Measurements from ENCODE around the gene STON2.
"Not testable (repeated sequence)": the region's sequence is repeated elsewhere in the genome, so short reads cannot be mapped to it uniquely, and the experiment has no call there.

The STON2 gene

DNA sequence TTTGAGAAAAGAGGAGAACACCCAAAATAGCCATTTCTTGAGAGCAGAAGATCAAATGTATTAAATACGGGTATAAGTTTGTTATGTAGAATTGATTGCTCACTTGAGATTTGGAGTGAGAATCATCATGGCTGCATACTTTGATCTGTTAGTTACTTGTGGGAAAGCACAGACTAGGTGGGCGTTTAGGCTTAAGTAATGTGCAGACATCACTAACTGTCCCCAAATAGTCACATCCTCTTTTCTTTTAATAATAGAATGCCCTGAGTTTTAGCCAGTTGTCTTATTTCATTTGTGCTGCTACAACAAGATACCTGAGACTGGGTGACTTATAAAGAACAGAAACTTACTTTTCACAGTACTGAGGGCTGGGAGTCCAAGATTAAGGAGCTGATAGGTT lies 165.0 kb downstream of the STON2 start:
- Mint-ChIP-seq H3K27ac (peak overlapping the region; percentile 10 to 46 (median 10)), H3K36me3 (ENCODE audit: low read depth) (no peaks in the 10 kb centered on the region), H3K9me3 (peaks cover under 1% of the 10 kb centered on the region), H3K27me3 (ENCODE audit: low read depth) (no peaks in the 10 kb centered on the region), H3K4me1 (peaks cover 7% of the 10 kb centered on the region), H3K4me3 (no peak overlapping the region)
- TF ChIP-seq, protein P1, sequence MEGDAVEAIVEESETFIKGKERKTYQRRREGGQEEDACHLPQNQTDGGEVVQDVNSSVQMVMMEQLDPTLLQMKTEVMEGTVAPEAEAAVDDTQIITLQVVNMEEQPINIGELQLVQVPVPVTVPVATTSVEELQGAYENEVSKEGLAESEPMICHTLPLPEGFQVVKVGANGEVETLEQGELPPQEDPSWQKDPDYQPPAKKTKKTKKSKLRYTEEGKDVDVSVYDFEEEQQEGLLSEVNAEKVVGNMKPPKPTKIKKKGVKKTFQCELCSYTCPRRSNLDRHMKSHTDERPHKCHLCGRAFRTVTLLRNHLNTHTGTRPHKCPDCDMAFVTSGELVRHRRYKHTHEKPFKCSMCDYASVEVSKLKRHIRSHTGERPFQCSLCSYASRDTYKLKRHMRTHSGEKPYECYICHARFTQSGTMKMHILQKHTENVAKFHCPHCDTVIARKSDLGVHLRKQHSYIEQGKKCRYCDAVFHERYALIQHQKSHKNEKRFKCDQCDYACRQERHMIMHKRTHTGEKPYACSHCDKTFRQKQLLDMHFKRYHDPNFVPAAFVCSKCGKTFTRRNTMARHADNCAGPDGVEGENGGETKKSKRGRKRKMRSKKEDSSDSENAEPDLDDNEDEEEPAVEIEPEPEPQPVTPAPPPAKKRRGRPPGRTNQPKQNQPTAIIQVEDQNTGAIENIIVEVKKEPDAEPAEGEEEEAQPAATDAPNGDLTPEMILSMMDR (IDR thresholded peaks at IDR 0.05; ENCODE audit: unreplicated experiment in 3 of 3): no peak

DNA sequence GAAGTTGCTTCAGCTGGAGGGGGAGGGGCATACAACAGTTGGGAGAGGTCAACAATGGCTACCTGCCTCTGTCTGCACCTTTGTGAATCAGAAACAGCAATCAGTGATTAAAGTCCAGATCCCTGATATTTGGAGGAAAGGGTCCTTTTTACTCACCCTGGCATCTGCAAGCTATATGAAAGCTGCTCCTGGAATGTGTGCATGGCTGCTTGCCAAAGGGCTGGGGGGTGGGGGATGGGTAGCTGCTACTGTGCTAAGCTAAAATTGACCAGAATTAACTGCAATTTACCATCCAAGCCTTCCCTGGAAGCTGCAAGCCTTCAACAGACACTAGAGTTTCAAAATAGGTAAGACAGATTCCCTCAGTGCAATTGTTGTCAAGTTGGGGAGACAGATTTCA lies 165.8 kb downstream of the STON2 start:
- Mint-ChIP-seq H3K27ac (peak overlapping the region; percentile 10 to 85 (median 65)), H3K4me3 (no peak overlapping the region), H3K9me3 (peaks cover 3% of the 10 kb centered on the region), H3K36me3 (ENCODE audit: low read depth) (no peaks in the 10 kb centered on the region), H3K4me1 (peaks cover 7% of the 10 kb centered on the region), H3K27me3 (ENCODE audit: low read depth) (no peaks in the 10 kb centered on the region)
- TF ChIP-seq, protein P1 (IDR thresholded peaks at IDR 0.05; ENCODE audit: unreplicated experiment in 3 of 3): no peak

DNA sequence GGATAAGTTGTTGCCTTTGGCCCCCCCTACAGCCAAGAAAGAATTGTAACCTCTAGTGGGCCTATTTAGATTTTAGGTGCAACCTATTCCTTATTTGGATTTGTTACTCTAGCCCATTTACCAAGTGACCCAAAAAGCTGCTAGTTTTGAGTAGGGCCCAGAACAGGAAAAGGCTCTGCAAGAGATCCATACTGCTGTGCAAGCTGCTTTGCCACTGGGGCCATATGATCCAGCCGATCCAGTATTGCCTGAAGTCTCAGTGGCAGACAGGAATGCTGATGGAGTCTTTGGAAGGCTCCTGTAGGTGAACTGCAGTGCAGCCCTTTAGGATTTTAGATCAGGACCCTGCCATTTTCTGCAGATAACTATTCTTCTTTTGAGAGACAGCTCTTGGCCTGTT lies 166.5 kb downstream of the STON2 start:
- H3K27me3 Mint-ChIP-seq (ENCODE audit: low read depth): no peaks in the 10 kb centered on the region
- H3K9me3 Mint-ChIP-seq: peaks cover 3% of the 10 kb centered on the region
- no peaks in the 10 kb centered on the region for H3K36me3 Mint-ChIP-seq (ENCODE audit: low read depth)
- H3K27ac Mint-ChIP-seq: peak overlapping the region in 2 of 3 experiments; percentile 65 to 85
- peaks cover 7% of the 10 kb centered on the region for H3K4me1 Mint-ChIP-seq
- TF ChIP-seq, protein P1 (IDR thresholded peaks at IDR 0.05; ENCODE audit: unreplicated experiment in 3 of 3): no peak
- no peak overlapping the region for H3K4me3 Mint-ChIP-seq

DNA sequence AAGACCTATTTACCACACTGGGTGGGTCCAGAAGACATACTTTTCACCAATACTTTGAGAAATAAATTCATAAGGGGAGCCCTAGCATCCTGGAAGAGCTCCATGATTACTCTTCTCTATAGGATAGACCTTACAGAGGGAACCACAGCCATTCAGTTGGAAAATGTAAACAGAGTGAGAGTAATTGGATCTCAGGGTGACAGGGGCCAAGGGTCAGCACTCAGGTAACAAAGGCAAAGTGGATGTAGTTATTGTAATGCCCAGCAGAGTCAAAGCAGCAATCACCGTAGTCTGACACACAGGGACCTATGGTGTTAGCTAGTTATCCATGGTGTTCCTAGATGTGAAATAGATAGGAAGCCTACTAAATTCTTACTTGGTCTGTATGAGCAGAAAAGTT lies 168.6 kb downstream of the STON2 start:
- peaks cover 7% of the 10 kb centered on the region for H3K4me1 Mint-ChIP-seq
- H3K27me3 Mint-ChIP-seq (ENCODE audit: low read depth): no peaks in the 10 kb centered on the region
- H3K4me3 Mint-ChIP-seq: no peak overlapping the region
- peaks cover 3% of the 10 kb centered on the region for H3K9me3 Mint-ChIP-seq
- H3K36me3 Mint-ChIP-seq (ENCODE audit: low read depth): no peaks in the 10 kb centered on the region
- TF ChIP-seq, protein P1 (IDR thresholded peaks at IDR 0.05; ENCODE audit: unreplicated experiment in 3 of 3): no peak
- H3K27ac Mint-ChIP-seq: no peak overlapping the region

DNA sequence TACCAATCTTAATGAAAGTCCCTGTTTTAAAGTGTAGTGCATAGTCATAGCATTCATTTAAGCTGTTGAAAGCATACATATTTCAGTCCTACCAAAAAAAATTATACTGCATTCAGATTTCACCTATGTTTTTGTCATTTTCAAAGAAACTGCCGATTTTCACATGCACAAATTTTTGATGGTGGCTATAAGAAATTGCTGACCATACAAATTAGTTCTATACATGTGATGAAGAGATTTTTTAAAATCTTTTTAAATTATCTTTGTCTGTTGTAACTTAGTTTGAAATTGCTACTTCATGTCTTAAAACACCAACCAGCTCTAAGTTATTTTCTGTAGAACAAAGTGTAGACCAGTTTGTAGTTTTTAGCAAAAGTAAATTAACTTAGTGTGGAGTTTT lies 175.9 kb downstream of the STON2 start:
- peaks cover 3% of the 10 kb centered on the region for H3K27me3 Mint-ChIP-seq (ENCODE audit: low read depth)
- H3K4me3 Mint-ChIP-seq: no peak overlapping the region
- no peaks in the 10 kb centered on the region for H3K36me3 Mint-ChIP-seq (ENCODE audit: low read depth)
- H3K9me3 Mint-ChIP-seq: no peaks in the 10 kb centered on the region
- TF ChIP-seq, protein P1 (IDR thresholded peaks at IDR 0.05; ENCODE audit: unreplicated experiment in 3 of 3): no peak
- peaks cover 18% of the 10 kb centered on the region for H3K4me1 Mint-ChIP-seq
- H3K27ac Mint-ChIP-seq: no peak overlapping the region

DNA sequence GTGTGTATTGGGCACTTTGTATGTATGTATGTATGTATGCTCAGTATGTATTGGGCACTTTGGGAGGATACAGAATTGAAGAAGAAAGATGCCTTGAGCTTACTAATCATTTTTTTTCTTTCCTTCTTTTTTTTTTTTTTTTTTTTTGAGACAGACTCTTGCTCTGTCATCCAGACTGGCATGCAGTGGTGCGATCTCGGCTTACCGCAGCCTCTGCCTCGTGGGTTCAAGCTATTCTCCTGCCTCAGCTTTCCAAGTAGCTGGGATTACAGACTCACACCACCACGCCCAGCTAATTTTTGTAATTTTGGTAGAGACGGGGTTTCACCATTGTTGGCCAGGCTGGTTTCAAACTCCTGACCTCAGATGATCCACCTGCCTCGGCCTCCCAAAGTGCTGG lies 176.3 kb downstream of the STON2 start:
- H3K4me1 Mint-ChIP-seq: peaks cover 19% of the 10 kb centered on the region
- peak overlapping the region in 2 of 3 experiments; percentile 39 to 99 for H3K27ac Mint-ChIP-seq
- H3K9me3 Mint-ChIP-seq; H3K27me3 Mint-ChIP-seq (ENCODE audit: low read depth); H3K36me3 Mint-ChIP-seq (ENCODE audit: low read depth): not testable (repeated sequence)
- H3K4me3 Mint-ChIP-seq: peak overlapping the region in 1 of 3 experiments; percentile 25
